SU-DHL-6 (cell line): ENCODE measurements around the gene SEMA4D.

Experiments
- H2AFZ ChIP-seq: fragments of 200-600 bp; sonication (generic); 2 replicates; pipeline ENCODE4 v1.6.1; 2014; ENCODE audit warnings: low read depth, mild to moderate bottlenecking, moderate library complexity, mixed read lengths, antibody characterized with exemption, low read length; ENCODE audit not compliant: severe bottlenecking
- H3F3A ChIP-seq: fragments of 200-600 bp; shearing (Covaris generic); 2 replicates; pipeline ENCODE4 v1.6.0; 2016; ENCODE audit warnings: antibody characterized with exemption, mild to moderate bottlenecking; ENCODE audit not compliant: insufficient read depth
- H3K27ac ChIP-seq: fragments of 200-600 bp; sonication (generic); 2 replicates; pipeline ENCODE4 v1.5.1; 2016; ENCODE audit warnings: low read depth, mild to moderate bottlenecking, low read length, moderate library complexity, mixed read lengths
- H3K27me3 ChIP-seq: fragments of 200-600 bp; sonication (generic), shearing (Covaris generic); 2 replicates; pipeline ENCODE4 v1.6.0; 2014; ENCODE audit warnings: mild to moderate bottlenecking, low read length
- H3K36me3 ChIP-seq: fragments of 200-600 bp; sonication (generic); 2 replicates; pipeline ENCODE4 v1.6.1; 2014; ENCODE audit warnings: mild to moderate bottlenecking, low read length, mixed read lengths
- H3K4me2 ChIP-seq: fragments of 300-600, 200-600 bp; shearing (Covaris generic), sonication (generic); 2 replicates; pipeline ENCODE4 v1.6.0; 2014; ENCODE audit warnings: low read length, low read depth, mild to moderate bottlenecking; ENCODE audit not compliant: poor library complexity, severe bottlenecking
- H3K4me3 ChIP-seq: fragments of 200-600 bp; sonication (generic); 2 replicates; pipeline ENCODE4 v1.5.1; 2014; ENCODE audit warnings: antibody characterized with exemption, low read length, mild to moderate bottlenecking, mixed read lengths; ENCODE audit not compliant: insufficient read depth, poor library complexity, severe bottlenecking
- H3K79me2 ChIP-seq: fragments of 200-600 bp; sonication (generic); 2 replicates; pipeline ENCODE4 v1.6.1; 2014; ENCODE audit warnings: mild to moderate bottlenecking, low read length, moderate library complexity; ENCODE audit not compliant: insufficient read depth
- H3K9ac ChIP-seq: fragments of 200-600 bp; sonication (generic); 2 replicates; pipeline ENCODE4 v1.7.0; 2014; ENCODE audit warnings: mild to moderate bottlenecking, low read length
- H3K9me2 ChIP-seq: fragments of 200-600 bp; sonication (generic); replicated peaks from 2 replicates; pipeline ENCODE4 v1.6.1; 2014; ENCODE audit warnings: low read length; ENCODE audit not compliant: insufficient read depth
- H3K9me3 ChIP-seq: fragments of 200-600 bp; sonication (generic); 2 replicates; pipeline ENCODE4 v1.6.1; 2014; ENCODE audit warnings: low read length, mixed read lengths; ENCODE audit not compliant: insufficient read depth
- H4K20me1 ChIP-seq: fragments of 200-600 bp; sonication (generic); 2 replicates; pipeline ENCODE4 v1.6.1; 2014; ENCODE audit warnings: low read depth, mild to moderate bottlenecking, antibody characterized with exemption, low read length, moderate library complexity, mixed read lengths
- EZH2phosphoT487 ChIP-seq: fragments of 200-600 bp; sonication (generic), shearing (Covaris generic); conservative IDR thresholded peaks from 2 replicates; pipeline ENCODE4 v1.6.1; 2018; ENCODE audit warnings: mild to moderate bottlenecking, antibody characterized with exemption, low read length, moderate library complexity, mixed read lengths
- TF ChIP-seq, protein P1 (sequence below): fragments of 200-600 bp; sonication (generic); IDR thresholded peaks from one replicate; pipeline ENCODE4 v1.5.1; 2017; ENCODE audit warnings: antibody characterized with exemption, mild to moderate bottlenecking, low read length, moderate library complexity; ENCODE audit not compliant: insufficient read depth, poor library complexity, severe bottlenecking

The SEMA4D gene

DNA sequence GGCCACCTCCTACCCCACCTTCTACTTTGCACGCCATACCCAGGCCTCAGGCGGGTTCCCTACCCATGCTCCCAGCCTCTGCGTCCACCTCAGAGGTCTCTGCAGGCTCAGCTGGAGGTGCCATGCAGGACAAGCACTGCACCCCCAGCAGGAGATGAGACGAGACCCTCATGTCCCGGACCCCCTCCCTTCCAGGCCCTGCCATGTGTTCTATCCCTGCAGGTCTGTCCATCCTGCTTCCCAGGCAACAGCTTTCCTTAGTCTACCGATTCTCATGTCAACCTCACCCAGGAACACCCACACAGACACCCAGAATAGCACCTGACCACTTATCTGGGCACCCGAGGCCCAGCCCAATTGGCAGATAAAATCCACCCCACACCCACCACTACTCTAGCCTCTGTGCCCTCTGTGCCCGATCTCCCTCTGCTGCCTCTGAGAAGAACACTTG, 52.1 kb downstream of the SEMA4D start:
- no peaks in the 10 kb centered on the region for H3K79me2 ChIP-seq
- no peaks in the 10 kb centered on the region for H3K27me3 ChIP-seq
- H3K4me2 ChIP-seq: no peak overlapping the region
- H3K9ac ChIP-seq: no peak overlapping the region
- TF ChIP-seq, protein P1, sequence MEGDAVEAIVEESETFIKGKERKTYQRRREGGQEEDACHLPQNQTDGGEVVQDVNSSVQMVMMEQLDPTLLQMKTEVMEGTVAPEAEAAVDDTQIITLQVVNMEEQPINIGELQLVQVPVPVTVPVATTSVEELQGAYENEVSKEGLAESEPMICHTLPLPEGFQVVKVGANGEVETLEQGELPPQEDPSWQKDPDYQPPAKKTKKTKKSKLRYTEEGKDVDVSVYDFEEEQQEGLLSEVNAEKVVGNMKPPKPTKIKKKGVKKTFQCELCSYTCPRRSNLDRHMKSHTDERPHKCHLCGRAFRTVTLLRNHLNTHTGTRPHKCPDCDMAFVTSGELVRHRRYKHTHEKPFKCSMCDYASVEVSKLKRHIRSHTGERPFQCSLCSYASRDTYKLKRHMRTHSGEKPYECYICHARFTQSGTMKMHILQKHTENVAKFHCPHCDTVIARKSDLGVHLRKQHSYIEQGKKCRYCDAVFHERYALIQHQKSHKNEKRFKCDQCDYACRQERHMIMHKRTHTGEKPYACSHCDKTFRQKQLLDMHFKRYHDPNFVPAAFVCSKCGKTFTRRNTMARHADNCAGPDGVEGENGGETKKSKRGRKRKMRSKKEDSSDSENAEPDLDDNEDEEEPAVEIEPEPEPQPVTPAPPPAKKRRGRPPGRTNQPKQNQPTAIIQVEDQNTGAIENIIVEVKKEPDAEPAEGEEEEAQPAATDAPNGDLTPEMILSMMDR: no peak
- no peak for TF ChIP-seq EZH2phosphoT487
- no peaks in the 10 kb centered on the region for H3F3A ChIP-seq
- H3K9me2 ChIP-seq: no peaks in the 10 kb centered on the region
- no peaks in the 10 kb centered on the region; the same call in 1 of the 2 replicates for H4K20me1 ChIP-seq
- H3K36me3 ChIP-seq: no peaks in the 10 kb centered on the region
- no peak overlapping the region for H3K4me3 ChIP-seq
- H3K9me3 ChIP-seq: no peaks in the 10 kb centered on the region
- no peak overlapping the region for H3K27ac ChIP-seq
- no peak overlapping the region for H2AFZ ChIP-seq

DNA sequence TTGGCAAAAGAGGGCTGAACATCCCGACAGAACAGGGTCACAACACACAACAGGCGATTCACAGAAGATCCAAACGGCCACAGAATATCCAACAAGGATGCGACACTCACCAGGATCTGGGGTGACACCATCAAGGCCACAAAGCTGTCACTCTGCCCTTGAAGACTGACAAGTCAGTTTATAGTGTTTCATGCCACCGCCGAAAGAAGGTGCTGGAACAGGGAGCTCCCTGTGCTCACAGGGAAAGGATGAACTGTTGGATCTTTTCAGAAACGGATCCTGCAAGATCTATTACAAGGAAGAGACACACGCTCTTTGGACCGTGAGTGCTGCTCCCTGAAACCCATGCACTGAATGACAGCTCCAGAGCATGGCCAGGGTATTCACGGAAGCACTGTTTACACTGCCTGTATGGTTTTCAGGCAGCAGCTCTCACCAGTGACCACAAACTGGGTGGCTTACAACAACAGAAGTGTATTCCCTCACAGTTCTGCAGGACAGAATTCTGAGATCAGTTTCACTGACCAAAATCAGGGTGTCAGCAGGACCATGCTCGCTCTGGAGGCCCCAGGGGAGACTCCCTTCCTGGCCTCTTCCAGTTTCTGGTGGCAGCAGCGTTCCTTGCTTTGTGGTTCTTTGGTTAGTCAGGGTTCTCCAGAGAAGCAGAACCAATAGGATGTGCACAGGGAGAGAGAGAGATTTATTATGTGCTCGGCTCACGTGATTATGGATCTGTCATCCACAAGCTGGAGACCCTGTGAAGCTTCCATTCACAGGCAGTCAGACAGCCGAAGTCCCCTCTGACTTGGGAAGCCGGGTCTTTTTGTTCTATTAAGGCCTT, 52.8 kb downstream of the SEMA4D start:
- no peak overlapping the region for H3K4me3 ChIP-seq
- H2AFZ ChIP-seq: no peak overlapping the region
- no peak overlapping the region for H3K27ac ChIP-seq
- no peak for TF ChIP-seq EZH2phosphoT487
- TF ChIP-seq, protein P1: no peak
- H3K9me3 ChIP-seq: no peaks in the 10 kb centered on the region
- H3K79me2 ChIP-seq: no peaks in the 10 kb centered on the region
- no peak overlapping the region for H3K9ac ChIP-seq
- H3K27me3 ChIP-seq: no peaks in the 10 kb centered on the region
- no peak overlapping the region for H3K4me2 ChIP-seq
- no peaks in the 10 kb centered on the region for H3F3A ChIP-seq
- H3K36me3 ChIP-seq: no peaks in the 10 kb centered on the region
- H4K20me1 ChIP-seq: no peaks in the 10 kb centered on the region; the same call in 1 of the 2 replicates
- no peaks in the 10 kb centered on the region for H3K9me2 ChIP-seq

DNA sequence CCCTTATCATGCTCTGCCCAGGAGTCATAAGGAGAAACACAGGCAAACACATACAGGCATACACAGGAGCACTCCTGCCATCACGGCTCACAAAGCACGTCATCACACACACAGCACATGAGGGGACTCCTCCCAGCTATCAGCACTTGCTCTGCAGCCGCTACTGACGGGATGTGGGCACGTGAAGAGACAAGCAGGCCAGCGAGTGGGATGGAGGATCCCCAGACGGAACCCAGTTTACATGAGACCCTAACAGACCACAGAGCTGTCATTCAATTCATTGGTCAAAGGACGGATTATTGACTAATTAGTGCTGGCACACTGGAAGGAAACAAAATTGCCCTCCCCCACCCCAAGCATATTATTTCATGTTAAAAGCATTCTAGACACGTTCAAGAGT, 53.6 kb downstream of the SEMA4D start:
- Histone ChIP-seq H3K4me2 (no peak overlapping the region), H3K27me3 (no peaks in the 10 kb centered on the region), H3K4me3 (no peak overlapping the region), H3K27ac (no peak overlapping the region), H3K9me3 (no peaks in the 10 kb centered on the region), H3K9ac (no peak overlapping the region), H3K79me2 (no peaks in the 10 kb centered on the region), H2AFZ (no peak overlapping the region), H3K36me3 (no peaks in the 10 kb centered on the region), H3F3A (peaks cover 6% of the 10 kb centered on the region; the same call in 1 of the 2 replicates), H4K20me1 (no peaks in the 10 kb centered on the region; the same call in 1 of the 2 replicates), H3K9me2 (no peaks in the 10 kb centered on the region)
- no peak for TF ChIP-seq EZH2phosphoT487
- TF ChIP-seq, protein P1: no peak
